Keratinocyte (primary cell): ENCODE results near the gene KRTAP10-12. TPM values are rescaled to one million over a fixed set of nuclear protein-coding genes. Genes with fewer than 3 reads are reported as not detected.

ENCODE experiments used
- DNase-seq: peaks from one replicate; pipeline ENCODE4 v3.0.0-alpha.2; 2011; ENCODE audit warnings: low read depth, missing footprints, low spot score
- FAIRE-seq: peaks from 2 replicates; lab custom pipeline; 2011; peaks lifted over from hg19 to GRCh38; lab: Jason Lieb, UNC
- H2AFZ ChIP-seq: 2 replicates; pipeline ENCODE4 v1.6.0; 2012; ENCODE audit warnings: low read length, control low read depth, inconsistent platforms; ENCODE audit not compliant: control insufficient read depth
- H3K27ac ChIP-seq: 2 replicates; pipeline ENCODE4 v1.5.1; 2011; ENCODE audit warnings: low read length; ENCODE audit not compliant: control insufficient read depth, insufficient read depth
- H3K27me3 ChIP-seq: 3 replicates; pipeline ENCODE4 v1.6.0; 2011; ENCODE audit warnings: low read length; ENCODE audit not compliant: control insufficient read depth, insufficient read depth; ENCODE audit errors: extremely low read depth
- H3K36me3 ChIP-seq, 2 experiments: 2 replicates in 1 of 2; 3 replicates in 1 of 2; pipeline ENCODE4 v1.5.1; 2011; ENCODE audit warnings: low read length in 2 of 2, mild to moderate bottlenecking in 1 of 2; ENCODE audit not compliant: control insufficient read depth in 2 of 2, insufficient read depth in 2 of 2; ENCODE audit errors: extremely low read depth in 1 of 2
- H3K4me1 ChIP-seq: 3 replicates; pipeline ENCODE4 v1.5.1; 2011; ENCODE audit warnings: low read length; ENCODE audit not compliant: control insufficient read depth, insufficient read depth; ENCODE audit errors: extremely low read depth
- H3K4me2 ChIP-seq: 3 replicates; pipeline ENCODE4 v1.6.0; 2011; ENCODE audit warnings: low read depth, low read length; ENCODE audit not compliant: control insufficient read depth, insufficient read depth; ENCODE audit errors: extremely low read depth
- H3K4me3 ChIP-seq, 3 experiments: fragments of 200-600 bp in 1 of 3; sonication (generic) in 1 of 3; 2 replicates in 2 of 3; 3 replicates in 1 of 3; pipeline ENCODE4 v1.5.1; 2011 to 2016; ENCODE audit warnings: low read length in 3 of 3, mild to moderate bottlenecking in 3 of 3, control low read depth in 2 of 3, inconsistent platforms in 1 of 3, low read depth in 1 of 3, mixed read lengths in 1 of 3, mixed run types in 1 of 3, moderate library complexity in 1 of 3; ENCODE audit not compliant: control insufficient read depth in 2 of 3, insufficient read depth in 2 of 3; ENCODE audit errors: extremely low read depth in 1 of 3
- H3K79me2 ChIP-seq: 2 replicates; pipeline ENCODE4 v1.6.0; 2012; ENCODE audit warnings: low read length; ENCODE audit not compliant: control insufficient read depth, insufficient read depth
- H3K9ac ChIP-seq: 3 replicates; pipeline ENCODE4 v1.6.0; 2011; ENCODE audit warnings: low read length; ENCODE audit not compliant: control insufficient read depth, insufficient read depth; ENCODE audit errors: extremely low read depth
- H3K9me1 ChIP-seq: 3 replicates; pipeline ENCODE4 v1.6.0; 2011; ENCODE audit warnings: low read length; ENCODE audit not compliant: control insufficient read depth, insufficient read depth; ENCODE audit errors: extremely low read depth
- H3K9me3 ChIP-seq: 2 replicates; pipeline ENCODE4 v1.5.1; 2012; ENCODE audit warnings: low read depth, low read length; ENCODE audit not compliant: control insufficient read depth
- H4K20me1 ChIP-seq: 3 replicates; pipeline ENCODE4 v1.6.0; 2011; ENCODE audit warnings: low read length; ENCODE audit not compliant: control insufficient read depth, insufficient read depth; ENCODE audit errors: extremely low read depth
- EZH2 ChIP-seq: IDR thresholded peaks from one replicate; pipeline ENCODE4 v1.6.1; 2012; ENCODE audit warnings: inconsistent platforms, mild to moderate bottlenecking, low read length, moderate library complexity
- dilution Hi-C: fragments of 300-500 bp; cut with MboI; formaldehyde crosslinking; loops from one replicate; pipeline ENCODE4 v1.7.0; 2020; ENCODE audit warnings: low sequenced_read_pairs; ENCODE audit not compliant: extremely low pct_ligation_motif_present
- polyA plus RNA-seq, 5 experiments: library from polyadenylated mRNA; depleted of rRNA in 3 of 5; stranded (reverse) in 3 of 5; stranded (forward) in 1 of 5; unstranded in 1 of 5; fragments of >200 nt; gene quantifications; 1 replicate in 1 of 5; 2 replicates in 3 of 5; 3 replicates in 1 of 5; pipeline versions ENCODE4 v1.2.1 to v1.2.3, GENCODE V29; 2011 to 2012; ENCODE audit warnings: missing spikeins in 2 of 5, low read depth in 1 of 5, low replicate concordance in 1 of 5
- TF ChIP-seq, protein P1 (sequence below), 3 experiments: IDR thresholded peaks in 1 of 3; conservative IDR thresholded peaks in 1 of 3; optimal IDR thresholded peaks in 1 of 3; 2 replicates in 2 of 3; 3 replicates in 1 of 3; pipeline versions ENCODE3 to v1.5.1; 2011; ENCODE audit warnings: low read length in 3 of 3, mild to moderate bottlenecking in 3 of 3, moderate library complexity in 2 of 3, control low read depth in 1 of 3, inconsistent platforms in 1 of 3; ENCODE audit not compliant: insufficient read depth in 2 of 3; ENCODE audit errors: extremely low read depth in 1 of 3

KRTAP10-12 gene
- polyA plus RNA-seq, 1 donor (not counting 4 experiments of a cell fraction or from before 2014, with no cell fraction given) = not detected

- Histone ChIP-seq H3K9me1 (no peaks in the 10 kb centered on the region), H3K4me2 (no peak overlapping the region), H2AFZ (no peak overlapping the region), H3K27me3 (peaks cover 10% of the 10 kb centered on the region), H3K9me3 (no peaks in the 10 kb centered on the region), H3K4me3 (no peak overlapping the region), H3K27ac (no peak overlapping the region), H3K79me2 (no peaks in the 10 kb centered on the region), H4K20me1 (no peaks in the 10 kb centered on the region), H3K4me1 (no peaks in the 10 kb centered on the region), H3K9ac (no peak overlapping the region), H3K36me3 (no peaks in the 10 kb centered on the region)
- dilution Hi-C loops = no loop called here
- no peak for FAIRE-seq
- no peak for DNase-seq
- TF ChIP-seq EZH2 = no peak
- TF ChIP-seq, protein P1, sequence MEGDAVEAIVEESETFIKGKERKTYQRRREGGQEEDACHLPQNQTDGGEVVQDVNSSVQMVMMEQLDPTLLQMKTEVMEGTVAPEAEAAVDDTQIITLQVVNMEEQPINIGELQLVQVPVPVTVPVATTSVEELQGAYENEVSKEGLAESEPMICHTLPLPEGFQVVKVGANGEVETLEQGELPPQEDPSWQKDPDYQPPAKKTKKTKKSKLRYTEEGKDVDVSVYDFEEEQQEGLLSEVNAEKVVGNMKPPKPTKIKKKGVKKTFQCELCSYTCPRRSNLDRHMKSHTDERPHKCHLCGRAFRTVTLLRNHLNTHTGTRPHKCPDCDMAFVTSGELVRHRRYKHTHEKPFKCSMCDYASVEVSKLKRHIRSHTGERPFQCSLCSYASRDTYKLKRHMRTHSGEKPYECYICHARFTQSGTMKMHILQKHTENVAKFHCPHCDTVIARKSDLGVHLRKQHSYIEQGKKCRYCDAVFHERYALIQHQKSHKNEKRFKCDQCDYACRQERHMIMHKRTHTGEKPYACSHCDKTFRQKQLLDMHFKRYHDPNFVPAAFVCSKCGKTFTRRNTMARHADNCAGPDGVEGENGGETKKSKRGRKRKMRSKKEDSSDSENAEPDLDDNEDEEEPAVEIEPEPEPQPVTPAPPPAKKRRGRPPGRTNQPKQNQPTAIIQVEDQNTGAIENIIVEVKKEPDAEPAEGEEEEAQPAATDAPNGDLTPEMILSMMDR (optimal IDR thresholded peaks at IDR 0.05 in 1 of 3, IDR thresholded peaks at IDR 0.05 in 1 of 3, conservative IDR thresholded peaks at IDR 0.05 in 1 of 3; ENCODE audit: extremely low read depth in 1 of 3, insufficient read depth in 2 of 3, low read length in 3 of 3) = no peak
Observed at GRCh38 chr21:44695184-44695583, 1.8 kb upstream of the KRTAP10-12 start.

- no peak overlapping the region for H3K9ac ChIP-seq
- no peak overlapping the region for H2AFZ ChIP-seq
- H3K36me3 ChIP-seq = no peaks in the 10 kb centered on the region
- FAIRE-seq = no peak
- DNase-seq = no peak
- peaks cover 10% of the 10 kb centered on the region for H3K27me3 ChIP-seq
- no peaks in the 10 kb centered on the region for H3K79me2 ChIP-seq
- H3K9me1 ChIP-seq = no peaks in the 10 kb centered on the region
- no peak for TF ChIP-seq EZH2
- TF ChIP-seq, protein P1 (optimal IDR thresholded peaks at IDR 0.05 in 1 of 3, IDR thresholded peaks at IDR 0.05 in 1 of 3, conservative IDR thresholded peaks at IDR 0.05 in 1 of 3; ENCODE audit: extremely low read depth in 1 of 3, insufficient read depth in 2 of 3, low read length in 3 of 3) = no peak
- H3K27ac ChIP-seq = no peak overlapping the region
- dilution Hi-C loops = no loop called here
- H3K4me3 ChIP-seq = no peak overlapping the region
- H4K20me1 ChIP-seq = no peaks in the 10 kb centered on the region
- H3K4me2 ChIP-seq = no peak overlapping the region
- H3K4me1 ChIP-seq = no peaks in the 10 kb centered on the region
- no peaks in the 10 kb centered on the region for H3K9me3 ChIP-seq
Observed at GRCh38 chr21:44695641-44696040, 1.3 kb upstream of the KRTAP10-12 start.
